Hematopoietic multipotent progenitor cell treated with erythropoietin and hydrocortisone succinate and interleukin-3 and kit ligand, for 15 days (in vitro differentiated cells): ENCODE measurements around the gene SELENOO.

Source experiments
- DNase-seq: peaks from one replicate; pipeline ENCODE4 v3.0.0-alpha.2; 2015; ENCODE audit warnings: low spot score

SELENOO gene

GRCh38 chr22:50236731-50237409 lies 36.1 kb downstream of the SELENOO start:
- DNase-seq, result peak; percentile 14

DNA sequence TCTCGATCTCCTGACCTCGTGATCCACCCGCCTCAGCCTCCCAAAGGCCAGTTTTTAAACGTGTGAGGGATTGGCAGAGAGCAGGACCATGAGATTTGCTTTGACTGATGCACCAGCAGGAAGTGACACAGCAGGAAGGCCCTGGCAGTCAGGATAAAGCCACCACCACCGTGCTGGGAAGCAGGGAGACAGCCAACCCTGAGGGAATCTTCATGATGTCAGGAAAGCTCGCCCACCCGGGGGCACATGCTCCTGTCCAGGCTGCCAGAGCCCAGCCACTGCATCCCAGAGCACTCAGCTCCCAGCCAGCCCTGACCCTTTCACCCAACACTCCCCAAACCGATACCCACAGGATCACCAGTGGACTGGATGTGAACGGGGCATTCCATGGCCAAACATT lies 37.9 kb downstream of the SELENOO start:
- DNase-seq, result no peak

GRCh38 chr22:50242406-50242949 lies 41.7 kb downstream of the SELENOO start:
- no peak for DNase-seq

- no peak for DNase-seq
Measured at GRCh38 chr22:50243685-50244419, 43.0 kb downstream of the SELENOO start.

- DNase-seq, result peak; percentile 94
Measured at GRCh38 chr22:50244420-50245213, 43.8 kb downstream of the SELENOO start, which contains the start of gene TUBGCP6. TUBGCP6 (minus strand) TSS chr22:50245023; CDS start chr22:50244459, 564 bp downstream.

DNA sequence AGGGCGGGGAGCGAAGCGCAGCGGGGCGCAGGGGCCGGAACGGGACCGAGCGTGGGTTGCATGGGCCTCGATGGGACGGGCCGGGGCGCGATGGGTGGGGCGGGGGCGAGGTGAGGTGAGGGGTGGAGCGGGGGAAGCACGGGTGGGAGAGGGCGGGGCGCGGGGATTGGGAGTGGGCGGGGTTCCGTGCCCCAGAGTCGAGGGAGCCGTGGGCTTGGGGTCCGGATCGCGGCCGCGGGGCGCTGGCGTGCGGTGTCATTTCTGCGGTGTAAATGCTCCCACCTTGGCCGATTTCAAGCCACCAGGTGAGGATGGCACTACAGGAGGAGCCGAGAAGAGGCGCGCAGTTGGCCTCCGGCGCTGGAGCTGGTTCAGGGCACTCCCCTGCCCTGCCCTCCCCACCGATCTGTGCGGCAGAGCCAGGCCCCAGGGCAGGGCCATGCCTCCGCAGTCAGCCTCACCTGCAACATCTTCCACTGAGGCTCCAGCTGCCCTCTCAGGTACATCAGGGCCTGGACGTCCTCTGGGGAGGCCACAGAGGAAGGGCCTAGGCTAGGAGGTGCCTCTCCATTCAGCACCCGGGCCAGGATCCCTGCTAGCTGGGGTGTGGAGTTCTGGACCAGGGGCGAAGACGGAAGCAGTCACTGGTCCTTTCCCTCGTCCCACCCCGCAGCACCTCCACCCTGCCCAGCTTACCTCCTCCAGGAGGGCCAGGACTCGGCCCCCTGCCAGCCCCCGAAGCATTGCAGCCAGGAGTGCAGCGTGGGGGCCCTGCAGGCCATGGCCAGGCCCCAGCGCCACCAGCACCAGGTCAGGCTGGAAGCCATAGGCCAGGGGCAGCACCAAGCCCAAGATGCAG lies 44.6 kb downstream of the SELENOO start:
- DNase-seq, result no peak

DNA sequence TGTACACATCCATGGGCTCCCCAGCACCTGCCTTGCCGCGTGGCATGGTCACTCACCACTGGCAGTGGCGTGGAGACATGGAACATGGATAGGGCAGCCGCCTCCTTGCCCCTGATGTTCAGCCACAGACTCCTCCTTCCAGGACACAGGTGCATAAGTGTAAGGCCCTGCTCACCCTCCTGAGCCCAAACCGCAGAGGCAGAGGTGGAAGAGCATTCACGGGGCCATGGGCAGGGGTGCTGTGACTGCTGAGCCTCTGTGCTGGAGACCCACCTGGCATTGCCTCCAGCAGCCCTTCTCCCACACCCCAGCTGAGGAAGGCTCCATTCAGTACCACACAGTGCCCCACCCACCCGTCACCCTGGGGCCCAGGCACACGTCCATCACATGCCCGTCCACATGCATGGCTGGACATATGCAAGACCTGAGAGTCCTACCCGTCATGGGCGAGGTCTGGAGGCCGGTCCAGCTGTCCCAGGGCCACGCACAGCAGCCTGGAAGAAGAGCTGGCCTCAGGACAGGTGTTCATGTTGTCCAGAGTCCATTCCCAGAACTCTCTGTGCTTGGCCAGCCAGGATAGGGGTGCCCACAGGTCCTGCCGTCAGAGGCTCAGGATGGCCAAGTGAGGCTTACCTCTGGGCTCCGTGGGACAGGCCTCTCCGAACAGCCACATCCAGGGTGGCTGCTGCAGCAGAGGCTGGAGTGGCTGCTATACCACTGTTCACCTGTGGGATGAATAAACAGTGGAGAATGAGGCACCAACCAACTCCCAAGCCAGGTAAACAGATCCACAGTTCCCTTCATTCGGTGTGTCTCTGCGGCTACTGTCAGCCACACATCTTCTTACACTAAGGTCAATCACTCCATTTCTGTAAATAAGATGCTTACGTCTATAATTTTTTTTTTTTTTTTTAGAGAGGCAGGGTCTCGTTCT lies 45.7 kb downstream of the SELENOO start:
- DNase-seq, result no peak

DNA sequence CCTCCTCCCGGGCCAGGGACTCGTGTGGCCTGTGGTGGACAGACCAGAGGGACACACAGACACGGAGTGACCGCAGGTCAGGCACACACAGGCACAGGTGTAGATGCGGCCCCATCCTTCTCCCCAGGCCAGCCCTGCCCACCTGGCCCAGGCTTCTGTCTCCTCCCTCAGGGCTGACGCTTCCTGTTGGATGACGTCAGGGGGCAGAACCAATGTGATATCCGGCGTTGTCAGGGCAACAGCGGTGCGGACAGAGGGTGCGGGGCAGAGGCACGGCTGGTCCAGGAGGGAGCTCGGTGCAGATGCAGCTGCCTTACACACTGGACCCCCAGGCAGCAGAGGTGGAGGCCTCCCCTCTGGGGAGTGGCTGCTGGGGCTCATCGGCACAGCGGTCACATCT lies 46.9 kb downstream of the SELENOO start:
- DNase-seq, result peak; percentile 15

GRCh38 chr22:50248196-50249081 lies 47.6 kb downstream of the SELENOO start:
- DNase-seq, result no peak

- DNase-seq, result no peak
Measured at GRCh38 chr22:50249341-50250248, 48.8 kb downstream of the SELENOO start.

GRCh38 chr22:50250249-50250554 lies 49.4 kb downstream of the SELENOO start:
- no peak for DNase-seq

GRCh38 chr22:50250555-50251476 lies 50.0 kb downstream of the SELENOO start, which contains the start of gene HDAC10:
HDAC10 (minus strand) TSS chr22:50251265; CDS start chr22:50251032, 233 bp downstream.
- DNase-seq, result peak; percentile 70

DNA sequence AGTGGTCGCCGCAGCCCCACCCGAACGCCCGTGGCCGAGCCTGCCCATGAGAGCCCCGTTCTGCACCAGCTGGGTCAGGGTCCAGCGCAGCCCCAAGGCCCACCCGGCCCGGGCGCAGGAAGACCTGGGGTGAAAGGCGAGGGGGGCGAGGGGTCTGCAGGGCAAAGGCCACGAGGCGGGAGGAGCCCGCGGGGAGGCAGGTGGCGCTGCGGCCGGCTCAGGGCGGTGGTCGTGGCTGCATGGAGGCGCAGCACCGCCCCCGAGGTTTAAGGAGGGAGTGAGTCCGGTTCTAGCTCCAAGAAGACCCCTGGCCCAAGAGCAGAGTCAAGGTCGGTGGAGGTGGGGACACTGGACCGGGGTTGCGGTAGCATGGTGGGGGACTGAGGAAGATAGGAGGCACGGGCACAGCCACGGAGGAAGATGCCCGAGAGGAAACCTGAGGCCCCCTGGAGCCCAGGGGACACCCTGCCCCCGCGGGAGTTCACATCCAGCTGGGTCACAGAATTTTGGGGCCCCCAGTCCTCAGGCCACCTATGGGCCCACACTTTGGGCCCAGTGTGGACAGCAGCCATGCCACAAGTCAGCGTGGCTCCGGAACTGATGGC lies 50.8 kb downstream of the SELENOO start:
- DNase-seq, result no peak

DNA sequence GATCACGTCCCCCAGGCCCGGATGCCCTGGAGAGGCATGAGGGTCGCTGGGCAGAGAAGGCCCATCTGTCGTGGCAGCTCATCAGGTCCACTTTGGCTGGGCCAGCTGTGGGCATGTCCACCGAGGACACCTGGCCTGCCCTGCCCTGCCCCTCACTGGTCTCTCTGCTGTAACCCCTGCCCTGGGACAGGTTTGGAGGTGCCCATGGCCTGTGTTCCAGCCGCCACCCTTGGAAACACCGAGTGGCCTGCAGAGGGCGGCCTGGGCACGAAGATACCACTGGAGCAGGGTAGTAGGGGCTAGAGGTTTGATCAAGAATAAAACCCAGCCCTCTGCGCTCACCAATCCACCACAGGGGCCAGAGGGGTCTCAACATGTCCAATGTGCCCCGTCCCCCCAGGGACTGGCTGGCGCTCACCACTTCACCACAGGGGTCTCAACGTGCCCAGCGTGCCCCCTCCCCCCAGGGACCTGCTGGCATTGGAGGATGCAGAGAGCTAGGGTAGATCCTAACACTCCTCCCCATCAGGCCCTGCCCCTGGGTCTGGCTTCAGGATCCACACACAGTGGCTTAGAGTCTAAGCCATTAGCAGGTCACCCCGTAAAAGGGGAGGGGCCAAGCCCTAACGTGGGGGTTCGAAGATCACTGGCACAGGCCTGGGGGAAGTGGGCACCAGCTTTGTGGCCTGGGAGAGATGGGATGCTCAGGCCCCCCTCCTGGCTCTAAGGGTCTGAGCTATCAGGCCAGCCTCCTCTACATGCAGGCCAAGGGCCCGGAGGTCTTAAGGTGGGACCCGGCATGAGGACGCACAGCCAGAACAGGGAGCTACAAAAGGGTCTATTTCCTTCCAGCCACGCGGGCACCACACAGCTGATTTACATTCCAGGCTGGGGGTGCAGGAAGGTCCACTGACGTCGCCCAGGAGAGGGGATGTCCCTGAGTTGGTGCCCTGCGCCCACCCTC lies 51.6 kb downstream of the SELENOO start:
- peak; percentile 36 for DNase-seq
